AG08395 (cell line): ENCODE measurements around the gene AGAP1.

Experiments used
- DNase-seq: peaks from one replicate; pipeline ENCODE4 v3.0.0; 2012; ENCODE audit warnings: mixed read lengths, low spot score

Gene AGAP1

DNA sequence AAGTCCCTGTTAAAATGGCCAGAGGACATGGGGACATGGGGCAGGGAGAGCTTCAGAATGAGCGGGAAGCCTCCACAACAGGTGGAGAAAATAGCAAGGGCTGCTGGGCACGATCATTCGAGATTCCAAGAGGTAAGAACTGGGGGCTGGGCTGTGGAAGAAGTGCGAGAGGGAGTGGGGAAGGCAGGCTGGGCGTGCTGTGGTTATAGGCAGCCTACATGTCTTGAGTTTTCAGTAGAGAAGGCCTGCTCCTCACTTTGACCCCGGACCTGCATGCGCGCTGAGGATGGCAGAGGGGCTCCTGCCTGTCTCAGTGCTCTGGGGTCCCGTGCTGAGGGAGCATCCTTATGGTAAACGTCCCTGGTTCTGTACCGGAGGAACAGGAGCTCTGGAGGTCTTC, 115.5 kb downstream of the AGAP1 start:
- DNase-seq: no peak

- DNase-seq: no peak
These were observed 115.9 kb downstream of the AGAP1 start for GRCh38 chr2:235609746-235610145.

GRCh38 chr2:235610696-235611257, 116.9 kb downstream of the AGAP1 start:
- no peak for DNase-seq

DNA sequence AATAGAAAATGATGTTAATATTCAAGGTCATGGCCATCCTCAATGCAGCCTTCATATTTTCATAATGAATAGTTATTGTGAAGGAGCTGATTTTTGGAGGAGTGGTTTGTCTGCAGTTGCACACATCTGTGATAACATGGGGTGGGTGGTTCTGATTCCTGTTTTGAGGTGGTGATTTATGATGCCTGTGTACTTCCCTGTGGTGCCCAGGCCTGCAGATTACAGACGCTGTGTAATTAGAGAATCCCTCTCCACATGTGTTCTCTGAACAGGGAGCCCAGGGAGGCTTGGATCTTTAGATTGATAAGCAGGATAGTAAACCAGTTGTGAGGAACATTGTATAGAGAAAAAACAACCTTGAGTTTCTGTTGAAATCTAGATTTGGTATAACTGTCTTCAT, 117.5 kb downstream of the AGAP1 start:
- DNase-seq: no peak

- DNase-seq: no peak
These were observed 117.9 kb downstream of the AGAP1 start for GRCh38 chr2:235611756-235612155.

DNA sequence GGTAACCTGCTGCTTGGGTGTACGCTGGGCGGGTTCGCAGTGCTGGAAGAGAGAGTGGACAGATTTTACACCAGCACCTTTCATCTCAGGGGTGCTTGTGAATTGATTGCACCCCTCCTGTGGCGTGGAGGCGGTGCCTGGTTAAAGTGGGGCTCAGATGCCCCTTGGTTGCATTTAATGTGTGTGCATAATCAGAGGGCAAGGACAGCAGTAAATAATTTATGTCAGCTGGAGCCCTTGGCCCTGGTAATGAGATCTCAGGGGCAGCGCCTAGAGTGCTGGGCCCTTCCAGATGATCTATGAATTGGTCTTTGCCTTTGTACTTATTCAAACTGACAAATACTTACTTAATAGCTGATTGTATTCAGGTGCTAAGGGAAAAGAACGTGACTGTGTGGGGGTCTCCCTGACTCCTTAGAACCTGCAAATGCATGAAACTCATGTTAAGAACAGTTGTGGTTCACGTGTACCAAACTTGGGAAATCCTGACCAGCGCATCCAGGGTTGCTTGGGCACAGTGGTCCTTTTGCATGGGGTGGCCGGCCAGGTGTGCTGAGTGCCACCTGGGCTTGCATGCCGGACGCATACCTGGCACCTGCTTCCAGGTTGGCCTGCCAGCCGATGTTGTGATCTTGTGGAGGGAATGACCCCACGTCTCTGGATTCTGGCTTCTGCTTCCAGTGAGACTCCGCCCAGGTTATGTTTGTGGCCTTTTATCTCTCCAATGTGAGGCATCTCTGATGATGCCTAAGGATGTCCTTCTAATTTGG, 118.5 kb downstream of the AGAP1 start:
- DNase-seq: no peak

GRCh38 chr2:235613649-235614048, 119.8 kb downstream of the AGAP1 start:
- no peak for DNase-seq

DNA sequence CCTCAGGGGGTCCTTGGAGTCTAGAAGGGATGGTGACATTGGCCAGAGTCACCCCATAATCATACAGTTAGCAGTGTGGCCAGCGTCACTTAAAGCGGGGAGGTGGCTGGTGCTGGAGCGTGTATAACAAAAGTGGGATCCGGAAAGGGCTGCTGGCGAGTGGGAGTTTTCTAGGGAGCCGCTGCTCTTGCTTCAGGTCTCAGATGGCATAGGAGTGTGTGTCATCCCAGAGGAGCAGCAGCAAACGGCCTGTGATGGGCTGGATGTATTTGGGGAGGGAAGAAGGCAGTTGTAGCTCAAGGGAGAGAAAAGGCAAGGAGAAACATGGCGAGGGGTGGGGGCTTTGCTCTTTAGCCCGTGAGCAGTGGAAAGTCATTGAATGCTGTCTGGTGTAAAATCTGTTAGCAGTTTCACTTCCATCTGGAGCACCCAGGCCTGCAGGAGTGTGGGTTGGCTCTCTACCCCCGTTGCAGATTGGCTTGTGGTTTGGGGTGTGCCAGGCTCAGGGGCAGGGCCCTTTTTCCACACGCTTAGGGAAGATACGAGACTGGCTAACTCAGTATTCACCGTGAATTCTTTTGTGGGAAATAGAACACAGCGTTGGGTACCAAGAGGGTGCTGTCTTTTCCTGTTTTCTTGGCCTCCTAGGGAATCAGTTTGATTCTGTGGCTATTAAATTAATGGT, 120.5 kb downstream of the AGAP1 start:
- peak; percentile 56 for DNase-seq

DNA sequence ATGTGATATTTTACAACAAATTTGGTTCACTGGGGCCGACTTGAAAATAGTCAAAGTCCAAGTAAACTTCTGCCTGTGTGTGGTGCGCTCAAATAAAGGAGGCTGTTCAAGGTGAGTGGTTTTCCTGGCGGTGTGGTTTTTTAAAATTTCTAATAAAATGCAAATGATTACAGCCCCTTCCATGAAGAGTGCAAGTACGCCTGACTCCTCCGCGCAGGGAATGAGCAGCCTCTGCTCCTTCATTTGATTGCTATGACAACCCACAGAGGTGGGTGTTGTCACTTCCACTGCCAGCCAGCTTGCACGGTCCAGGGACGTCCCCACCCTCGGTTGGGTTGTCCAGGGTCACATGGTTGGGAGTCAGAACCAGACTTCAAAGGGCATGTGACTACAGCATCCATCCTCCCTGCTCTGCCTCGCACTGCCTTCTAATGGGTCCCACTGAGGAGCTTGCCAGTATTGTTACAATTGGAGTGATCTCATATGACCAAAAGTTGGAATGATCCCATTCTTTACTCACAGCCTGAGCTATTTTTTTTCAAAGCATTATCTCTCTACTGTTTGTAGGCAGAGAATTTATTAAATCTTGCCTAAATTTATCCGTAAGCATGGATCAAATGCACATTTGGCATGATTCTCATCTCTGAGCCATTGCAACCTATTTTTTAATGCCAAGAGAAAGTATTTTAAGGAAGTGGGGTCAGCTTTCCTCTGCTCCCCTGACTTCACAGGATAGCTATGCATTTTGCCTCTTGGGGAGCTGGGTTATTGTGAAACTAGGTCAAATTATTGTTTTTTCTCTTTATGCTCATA, 121.3 kb downstream of the AGAP1 start:
- DNase-seq: peak; percentile 72

DNA sequence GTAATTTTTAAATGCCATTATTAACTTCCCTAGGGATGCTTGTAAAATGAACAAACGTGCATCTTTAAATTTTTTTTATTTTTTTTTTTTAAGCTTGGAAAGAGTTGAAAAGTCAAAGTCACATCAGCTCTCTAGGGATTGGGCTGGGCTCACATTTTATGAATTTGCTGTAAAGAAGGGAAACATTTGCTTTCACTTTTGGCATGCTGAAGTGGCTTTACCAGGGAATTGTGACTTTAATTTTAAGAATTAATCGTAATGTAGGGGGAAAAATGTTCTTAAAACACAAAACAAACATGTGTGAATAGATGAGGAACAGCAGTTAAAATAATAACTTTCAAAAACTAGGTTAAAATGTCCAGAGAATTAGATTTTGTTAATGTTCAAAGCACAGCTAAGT, 123.0 kb downstream of the AGAP1 start:
- DNase-seq: peak; percentile 32

DNA sequence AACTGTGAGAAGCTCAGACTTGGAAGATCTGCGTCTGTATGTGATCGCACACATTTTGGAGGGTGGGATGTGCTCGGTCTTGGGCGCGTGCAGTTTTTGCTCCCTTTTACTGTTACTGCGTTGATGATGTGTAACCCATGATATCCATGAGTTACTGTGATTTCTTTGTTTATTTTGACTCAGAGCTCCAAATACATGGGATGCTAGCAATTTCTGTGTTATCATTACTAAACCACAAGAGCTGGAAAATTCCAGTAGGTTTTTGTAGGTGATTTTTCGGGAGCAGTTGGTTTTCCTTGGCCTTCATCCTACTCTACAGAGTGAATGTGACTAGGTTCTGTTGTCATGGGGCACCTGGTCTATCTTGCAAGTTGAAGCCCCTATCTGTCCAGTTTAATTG, 124.2 kb downstream of the AGAP1 start:
- peak; percentile 30 for DNase-seq

- no peak for DNase-seq
These were observed 125.7 kb downstream of the AGAP1 start for GRCh38 chr2:235619544-235619943.

GRCh38 chr2:235621736-235622135, 127.9 kb downstream of the AGAP1 start:
- DNase-seq: no peak

DNA sequence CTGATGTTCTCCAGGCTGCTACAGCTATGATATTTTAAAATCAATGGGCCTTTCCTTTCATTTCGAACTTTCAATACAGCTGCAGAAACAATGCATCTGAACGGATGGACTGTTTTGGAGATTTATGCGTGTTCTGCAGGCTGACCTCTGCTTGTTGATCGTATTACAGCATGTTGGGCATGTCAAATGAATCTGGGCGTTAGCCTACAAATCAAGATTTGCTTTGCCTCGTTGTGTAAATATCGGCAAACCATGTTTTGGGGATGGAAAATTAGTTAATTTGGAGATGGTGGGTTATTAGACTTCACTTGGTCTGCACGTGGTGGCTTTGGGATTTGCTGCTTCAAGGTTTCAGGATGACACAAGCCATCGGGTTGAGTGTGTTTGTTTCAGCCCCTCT, 129.3 kb downstream of the AGAP1 start:
- no peak for DNase-seq

GRCh38 chr2:235623752-235624151, 129.9 kb downstream of the AGAP1 start:
- DNase-seq: no peak

- no peak for DNase-seq
These were observed 132.8 kb downstream of the AGAP1 start for GRCh38 chr2:235626658-235627057.

DNA sequence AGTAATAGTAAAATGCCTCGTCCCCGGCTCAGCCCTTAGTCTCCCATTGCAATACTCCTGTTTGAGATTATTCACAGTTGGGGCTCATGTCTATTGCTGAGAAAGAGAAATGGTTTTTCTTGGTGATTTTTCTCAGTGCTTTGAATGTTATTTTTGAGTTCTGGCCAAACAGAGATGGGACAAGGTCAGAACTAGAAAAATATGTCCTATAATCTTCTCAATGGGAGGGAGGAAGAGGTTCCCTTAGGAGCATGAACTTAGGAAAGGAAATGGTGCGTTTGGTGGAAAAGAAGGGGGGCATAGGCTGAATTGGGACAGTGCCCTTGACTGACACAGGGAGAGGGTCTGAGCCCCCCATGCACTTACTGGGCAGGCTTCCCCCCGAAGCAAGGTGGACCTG, 133.8 kb downstream of the AGAP1 start:
- no peak for DNase-seq

DNA sequence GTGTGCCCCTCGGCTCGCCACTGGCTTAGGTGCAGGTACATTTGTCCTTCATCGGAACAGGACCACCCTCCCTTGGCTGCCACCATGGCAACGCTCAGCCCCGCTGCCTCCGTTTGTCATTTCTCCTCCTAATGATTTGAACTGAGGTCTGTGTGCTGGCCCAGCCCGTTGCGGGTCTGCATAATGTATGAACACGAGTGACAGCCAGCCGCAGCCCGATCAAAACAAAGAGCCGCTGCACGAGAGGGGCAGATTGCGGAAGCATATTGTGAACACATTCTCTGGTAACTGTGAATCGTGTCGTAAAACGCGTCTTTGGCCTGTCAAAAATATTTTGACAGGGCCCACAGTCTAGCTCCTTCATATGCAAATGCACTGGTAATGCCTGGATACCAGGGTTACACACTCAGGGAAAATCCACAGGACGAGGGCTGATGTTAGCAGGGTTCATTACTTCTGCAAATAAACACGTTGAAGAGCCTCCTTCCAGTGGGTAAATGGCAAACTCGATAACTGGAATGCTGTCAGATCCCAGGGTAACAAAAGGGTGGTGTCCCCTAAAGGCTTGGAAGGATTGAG, 137.0 kb downstream of the AGAP1 start:
- DNase-seq: no peak

GRCh38 chr2:235634435-235635158, 140.8 kb downstream of the AGAP1 start:
- peak; percentile 71 for DNase-seq

DNA sequence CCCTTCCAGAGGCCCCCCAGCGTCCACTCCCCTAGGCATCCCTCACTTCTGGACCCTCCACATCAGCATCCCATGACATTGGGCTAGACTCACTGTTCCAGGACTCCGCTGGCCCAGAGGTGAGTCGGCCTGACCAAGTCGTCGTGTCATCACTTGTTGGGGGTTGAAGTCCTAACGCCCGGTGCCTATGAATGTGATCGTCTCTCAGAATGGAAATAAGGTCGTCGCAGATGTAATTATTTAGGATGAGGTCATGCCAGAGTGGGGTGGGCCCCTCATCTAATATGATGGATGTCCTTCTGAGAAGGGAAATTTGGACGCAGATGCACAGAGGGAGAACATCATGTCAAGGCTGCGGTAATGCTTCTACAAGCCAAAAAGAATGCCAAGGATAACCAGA, 142.7 kb downstream of the AGAP1 start:
- DNase-seq: no peak

- DNase-seq: no peak
These were observed 144.1 kb downstream of the AGAP1 start for GRCh38 chr2:235637896-235638295.
